Inflammatory macrophage treated with lipopolysaccharide for 4 hours (primary cell): ENCODE results near the gene SNX10.
"Not testable (repeated sequence)": the region's sequence is repeated elsewhere in the genome, so short reads cannot be mapped to it uniquely, and the experiment has no call there.

Experiments used
- DNase-seq: peaks from one replicate; pipeline ENCODE4 v3.0.0-alpha.2; 2020

SNX10 gene, protein sequence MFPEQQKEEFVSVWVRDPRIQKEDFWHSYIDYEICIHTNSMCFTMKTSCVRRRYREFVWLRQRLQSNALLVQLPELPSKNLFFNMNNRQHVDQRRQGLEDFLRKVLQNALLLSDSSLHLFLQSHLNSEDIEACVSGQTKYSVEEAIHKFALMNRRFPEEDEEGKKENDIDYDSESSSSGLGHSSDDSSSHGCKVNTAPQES

GRCh38 chr7:26291699-26292538 is at the start of gene SNX10:
Gene SNX10 (plus strand): TSS chr7:26291862. CDS start chr7:26346443, 54,581 bp downstream.
- peak; percentile 48 for DNase-seq

DNA sequence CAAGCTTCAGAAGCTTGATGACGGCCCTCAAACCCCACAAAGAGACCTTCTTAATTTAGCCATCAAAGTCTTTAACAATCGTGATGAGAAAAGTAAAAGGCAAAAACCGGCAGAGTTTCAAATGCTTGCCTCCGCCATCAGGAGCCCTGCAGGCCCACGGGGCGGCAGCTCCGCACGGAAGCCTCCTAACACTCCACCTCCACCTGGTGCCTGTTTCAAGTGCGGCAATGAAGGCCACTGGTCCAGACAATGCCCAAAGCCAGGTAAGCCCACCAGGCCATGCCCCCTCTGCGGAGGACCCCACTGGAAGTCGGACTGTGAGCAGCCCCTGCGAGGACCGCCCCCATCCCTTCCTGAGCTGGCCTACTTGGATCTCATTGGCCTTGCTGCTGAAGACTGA is 46.5 kb upstream of the SNX10 start:
- DNase-seq = no peak

DNA sequence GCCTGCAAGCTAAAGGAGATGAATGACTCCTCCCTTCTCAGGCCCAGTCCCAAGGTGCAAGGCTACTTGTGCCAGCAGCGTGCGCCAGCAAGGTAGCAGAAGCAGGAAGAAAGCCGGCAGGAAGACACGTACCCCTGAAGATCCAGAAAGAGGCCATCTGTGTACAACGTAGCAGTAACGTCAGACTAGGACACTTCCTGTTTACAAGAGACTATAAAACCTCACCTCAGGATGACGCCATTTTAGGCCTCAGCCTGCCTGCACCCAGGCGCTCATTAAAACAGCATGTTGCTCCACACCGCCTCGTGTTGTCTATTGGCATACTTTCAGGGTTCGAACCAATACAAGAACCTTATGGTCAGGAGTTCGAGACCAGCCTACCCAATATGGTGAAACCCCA is 41.4 kb upstream of the SNX10 start:
- no peak for DNase-seq

DNA sequence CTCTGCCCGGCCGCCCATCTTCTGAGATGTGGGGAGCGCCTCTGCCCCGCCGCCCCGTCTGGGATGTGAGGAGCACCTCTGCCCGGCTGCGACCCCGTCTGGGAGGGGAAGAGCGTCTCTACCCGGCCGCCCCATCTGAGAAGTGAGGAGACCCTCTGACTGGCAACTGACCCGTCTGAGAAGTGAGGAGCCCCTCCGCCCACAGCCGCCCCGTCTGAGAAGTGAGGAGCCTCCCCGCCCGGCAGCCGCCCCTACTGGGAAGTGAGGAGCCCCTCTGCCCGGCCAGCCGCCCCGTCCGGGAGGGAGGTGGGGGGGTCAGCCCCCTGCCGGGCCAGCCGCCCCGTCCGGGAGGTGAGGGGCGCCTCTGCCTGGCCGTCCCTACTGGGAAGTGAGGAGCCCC is 29.8 kb upstream of the SNX10 start:
- DNase-seq = not testable (repeated sequence)

GRCh38 chr7:26265065-26265464 is 26.6 kb upstream of the SNX10 start:
- DNase-seq = no peak

- no peak for DNase-seq
Observed at GRCh38 chr7:26265499-26266075, 26.1 kb upstream of the SNX10 start.

DNA sequence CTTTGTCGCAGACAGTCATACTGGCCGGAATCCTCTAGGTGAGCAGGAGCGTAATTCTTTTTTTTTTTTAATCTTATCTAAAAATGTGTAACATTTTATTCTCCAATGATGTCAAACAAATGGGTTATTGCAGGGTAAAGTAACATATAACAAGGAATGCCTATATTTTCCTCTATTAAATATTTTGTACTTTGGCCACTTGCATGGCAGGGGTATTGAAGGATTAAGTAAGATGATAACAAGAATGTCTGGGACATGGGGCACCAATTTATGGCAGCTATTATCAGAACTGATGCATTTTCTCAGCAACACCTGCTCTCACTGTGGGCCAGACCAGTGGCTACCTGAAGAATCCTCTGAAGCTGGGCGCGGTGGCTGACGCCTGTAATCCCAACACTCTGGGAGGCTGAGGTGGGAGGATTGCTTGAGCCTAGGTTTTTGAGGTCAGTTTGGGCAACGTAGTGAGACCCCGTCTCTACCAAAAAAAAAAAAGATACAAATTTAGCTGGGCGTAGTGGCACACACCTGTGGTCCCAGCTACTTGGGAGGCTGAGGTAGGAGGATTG is 24.0 kb upstream of the SNX10 start:
- no peak for DNase-seq

DNA sequence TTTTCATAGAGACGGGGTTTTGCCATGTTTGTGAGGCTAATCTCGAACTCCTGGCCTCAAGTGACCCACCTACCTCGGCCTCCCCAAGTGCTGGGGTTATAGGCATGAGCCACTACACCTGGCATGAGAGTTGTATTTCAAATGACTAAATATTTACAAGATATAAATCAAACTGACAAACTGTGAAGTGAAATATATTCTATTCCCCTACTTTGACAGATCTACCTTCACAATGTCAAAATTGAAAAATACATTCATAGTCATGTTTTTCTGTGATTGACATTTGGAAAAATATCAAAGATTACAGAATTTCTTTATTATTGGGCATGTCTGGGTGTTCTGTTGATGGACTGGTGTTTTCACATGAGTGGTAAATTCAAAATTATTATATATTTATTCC is 16.4 kb upstream of the SNX10 start:
- no peak for DNase-seq

DNA sequence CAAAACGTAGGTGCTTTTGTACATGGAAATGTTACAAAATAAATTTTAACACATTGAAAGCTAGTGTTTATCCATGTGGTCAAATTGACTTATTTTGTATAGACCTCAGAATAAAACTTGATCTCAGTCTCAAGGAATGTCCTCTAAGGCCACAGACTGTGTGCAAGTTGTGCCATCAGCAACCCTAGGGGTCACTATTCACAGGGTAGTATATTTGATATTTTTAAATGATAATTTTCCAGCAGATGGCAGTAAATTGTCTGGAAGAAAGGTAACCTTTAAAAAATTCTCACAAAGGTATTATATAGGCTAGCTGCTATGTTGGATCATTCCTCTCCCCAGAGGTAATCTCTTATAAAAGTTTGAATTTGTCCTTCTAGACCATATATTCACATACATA is 12.9 kb upstream of the SNX10 start:
- DNase-seq = peak; percentile 71

GRCh38 chr7:26279405-26279804 is 12.3 kb upstream of the SNX10 start:
- peak; percentile 82 for DNase-seq

- no peak for DNase-seq
Observed at GRCh38 chr7:26280097-26280496, 11.6 kb upstream of the SNX10 start.

DNA sequence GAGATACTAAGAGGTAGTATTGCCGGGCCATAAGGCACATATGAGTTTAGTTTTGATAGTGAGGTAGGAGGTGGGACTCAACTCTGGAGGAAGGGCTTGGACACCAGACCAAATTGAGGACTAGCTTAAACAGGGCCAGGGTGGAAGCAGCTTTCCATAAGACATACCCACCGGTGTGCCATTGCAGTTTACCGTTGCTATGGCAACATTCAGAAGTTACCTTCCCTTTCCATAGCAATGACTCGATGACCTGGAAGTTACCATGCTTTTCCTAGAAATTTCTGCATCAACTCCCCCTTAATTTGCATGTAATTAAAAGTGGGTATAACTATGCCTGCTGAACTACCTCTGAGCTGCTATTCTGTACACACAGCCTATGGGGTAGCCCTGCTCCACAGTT is 10.9 kb upstream of the SNX10 start:
- DNase-seq = no peak

DNA sequence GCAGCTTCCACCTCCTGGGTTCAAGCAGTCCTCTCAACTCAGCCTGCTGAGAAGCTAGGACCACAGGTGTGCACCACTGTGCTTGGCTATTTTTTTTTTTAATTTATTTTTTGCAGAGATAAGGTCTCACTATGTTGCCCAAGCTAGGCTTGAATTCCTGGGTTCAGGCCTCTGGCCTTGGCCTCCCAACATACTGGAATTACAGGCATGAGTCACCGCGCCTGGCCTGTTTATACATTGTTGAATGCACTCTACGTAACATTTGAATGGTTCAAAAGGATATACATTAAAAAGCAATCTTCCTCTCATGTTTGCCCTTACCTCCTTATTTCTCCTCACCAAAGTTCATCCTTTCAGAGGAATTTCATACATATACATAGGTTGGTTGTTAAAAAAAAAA is 7.2 kb upstream of the SNX10 start:
- no peak for DNase-seq

GRCh38 chr7:26284995-26285632 is 6.5 kb upstream of the SNX10 start:
- no peak for DNase-seq

DNA sequence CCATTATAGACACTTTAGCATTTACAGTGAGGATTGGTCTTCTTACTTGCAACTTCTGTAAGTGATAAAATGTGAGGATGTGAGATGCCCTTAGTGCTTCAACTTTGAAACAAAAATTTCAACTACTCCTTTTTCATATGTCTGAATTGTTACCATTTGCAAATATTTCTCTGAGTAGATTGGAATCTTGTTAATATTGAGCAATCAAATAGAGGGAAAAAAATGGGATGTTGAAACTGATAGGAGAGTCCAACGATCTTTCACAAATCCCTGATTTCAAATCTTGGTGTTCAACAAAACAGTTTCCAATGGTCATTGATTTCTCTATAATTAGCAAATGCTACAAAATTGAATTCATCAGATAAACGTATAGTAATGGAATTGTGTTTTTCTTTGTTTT is 5.5 kb upstream of the SNX10 start:
- no peak for DNase-seq

GRCh38 chr7:26288126-26288525 is 3.5 kb upstream of the SNX10 start:
- DNase-seq = peak; percentile 42

- no peak for DNase-seq
Observed at GRCh38 chr7:26291251-26291650, 411 bp upstream of the SNX10 start.

DNA sequence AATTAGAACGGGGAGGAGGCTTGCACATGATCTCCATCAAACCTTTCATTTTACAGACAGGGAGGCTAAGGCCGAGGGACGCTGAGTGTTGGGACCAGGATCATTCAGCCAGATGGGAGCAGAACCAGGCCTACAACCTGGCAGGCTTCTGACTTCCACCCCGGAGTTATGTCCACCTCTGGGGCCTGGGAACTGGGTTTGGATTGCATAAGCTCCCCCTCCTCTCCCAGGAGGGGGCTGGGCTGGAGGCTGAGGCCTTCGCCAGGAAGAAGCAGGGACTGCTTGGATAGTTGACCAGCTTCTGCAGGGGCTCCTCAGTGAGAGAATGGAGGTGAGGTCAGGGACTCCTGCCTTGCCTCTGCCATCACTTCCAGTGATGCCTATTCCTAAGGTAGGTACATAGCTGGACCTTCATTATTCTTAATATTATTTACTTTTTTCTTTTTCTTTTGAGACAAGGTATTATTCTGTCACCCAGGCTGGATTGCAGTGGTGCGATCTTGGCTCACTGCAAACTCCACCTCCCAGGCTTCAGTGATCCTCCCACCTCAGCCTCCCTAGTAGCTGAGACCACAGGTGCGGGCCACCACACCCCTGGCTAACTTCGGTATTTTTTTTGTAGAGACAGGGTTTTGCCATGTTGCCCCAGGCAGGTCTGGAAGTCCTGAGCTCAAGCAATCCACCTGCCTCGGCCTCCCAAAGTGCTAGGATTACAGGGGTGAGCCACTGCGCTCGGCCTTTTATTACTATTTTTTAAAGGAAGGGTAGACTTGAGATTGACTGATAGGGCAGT is 1.3 kb downstream of the SNX10 start:
- peak; percentile 43 for DNase-seq

DNA sequence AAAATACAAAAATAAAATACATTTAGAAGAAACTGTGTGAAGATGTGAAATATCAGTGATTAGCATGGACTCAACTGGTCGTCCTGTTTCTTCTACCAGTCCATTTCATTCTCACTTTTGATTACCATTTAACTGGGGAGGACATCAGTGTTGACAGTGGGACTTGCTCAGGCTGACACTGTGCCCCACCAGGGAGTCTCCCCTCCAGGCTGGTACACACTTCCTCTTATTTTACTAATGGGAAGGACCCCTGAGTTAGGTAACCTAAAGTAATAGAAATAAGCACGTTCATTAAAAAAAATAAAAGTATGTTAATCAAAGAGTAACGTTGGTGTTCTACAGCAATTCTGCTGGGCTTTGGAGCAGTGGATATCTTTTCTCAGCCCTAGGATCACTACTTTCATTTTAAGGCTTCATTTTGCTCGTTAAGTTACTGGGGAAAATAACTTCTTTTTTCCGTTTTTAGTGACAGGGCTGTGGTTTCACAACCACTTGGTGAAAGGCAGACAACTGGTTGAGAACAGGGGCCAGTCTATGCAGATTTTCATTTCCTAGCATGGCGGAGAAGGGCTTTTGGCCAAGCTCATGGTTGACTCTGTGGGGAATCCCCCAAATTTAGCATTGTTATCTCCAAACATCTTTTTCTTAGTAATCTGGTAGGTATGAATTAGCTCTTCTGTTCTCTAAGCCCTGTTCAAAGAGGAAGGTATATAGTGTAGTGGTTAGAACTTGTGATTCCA is 2.1 kb downstream of the SNX10 start:
- peak; percentile 90 for DNase-seq

- DNase-seq = no peak
Observed at GRCh38 chr7:26295015-26295414, 3.4 kb downstream of the SNX10 start.

DNA sequence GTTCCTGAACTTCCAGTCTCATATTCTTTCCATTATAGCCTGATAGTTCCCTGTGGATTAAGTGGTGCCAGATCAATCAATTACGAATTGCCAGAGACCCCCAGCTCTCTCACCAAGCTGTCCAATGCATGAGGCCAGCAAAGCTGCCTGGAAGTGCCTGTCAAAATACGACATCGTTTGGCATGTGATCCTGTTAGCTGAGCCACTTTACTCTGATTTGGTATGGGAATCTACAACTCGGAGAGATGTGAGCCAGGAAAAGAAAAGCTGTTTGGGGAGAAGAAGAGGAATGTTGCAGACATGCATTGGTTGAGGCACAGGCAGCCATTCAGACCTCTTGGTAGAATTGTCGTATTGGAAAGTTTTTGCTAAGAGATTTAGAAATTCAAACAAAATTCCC is 3.9 kb downstream of the SNX10 start:
- DNase-seq = no peak
